Fibroblast of villous mesenchyme (primary cell): ENCODE measurements around the gene IMMT. TPM values are rescaled to one million over a fixed set of nuclear protein-coding genes. Genes with fewer than 3 reads are reported as not detected.

Experiments used
- DNase-seq: peaks from one replicate; pipeline ENCODE4 v3.0.0-alpha.2; 2010; ENCODE audit warnings: low read depth
- H3K4me3 ChIP-seq: 2 replicates; pipeline ENCODE4 v1.5.1; 2011; ENCODE audit warnings: low read depth, mild to moderate bottlenecking, low read length
- CTCF ChIP-seq: IDR thresholded peaks from 2 replicates; pipeline ENCODE4 v1.5.1; 2012; ENCODE audit warnings: low read depth, mild to moderate bottlenecking, low read length; ENCODE audit not compliant: insufficient read depth
- total RNA-seq: library from RNA; depleted of rRNA; stranded (reverse); fragments of >200 nt; gene quantifications from 2 replicates; pipeline ENCODE4 v1.2.3, GENCODE V29; 2012

IMMT gene
- total RNA-seq, 1 donor: 67.8 TPM

- no peak overlapping the region for H3K4me3 ChIP-seq
- no peak for TF ChIP-seq CTCF
- no peak for DNase-seq
Measured at GRCh38 chr2:86136141-86136540, 59.1 kb downstream of the IMMT start.

- no peak overlapping the region for H3K4me3 ChIP-seq
- DNase-seq: no peak
- no peak for TF ChIP-seq CTCF
Measured at GRCh38 chr2:86135653-86136052, 59.6 kb downstream of the IMMT start.

- H3K4me3 ChIP-seq: no peak overlapping the region
- TF ChIP-seq CTCF: no peak
- no peak for DNase-seq
Measured at GRCh38 chr2:86134709-86135108, 60.6 kb downstream of the IMMT start.

- H3K4me3 ChIP-seq: no peak overlapping the region
- DNase-seq: no peak
- no peak for TF ChIP-seq CTCF
Measured at GRCh38 chr2:86124683-86125082, 70.6 kb downstream of the IMMT start.

GRCh38 chr2:86123328-86123925 lies 71.8 kb downstream of the IMMT start:
- no peak for DNase-seq
- no peak overlapping the region for H3K4me3 ChIP-seq
- no peak for TF ChIP-seq CTCF

GRCh38 chr2:86118130-86118529 lies 77.1 kb downstream of the IMMT start:
- no peak for TF ChIP-seq CTCF
- H3K4me3 ChIP-seq: no peak overlapping the region
- no peak for DNase-seq

GRCh38 chr2:86107031-86107430 lies 88.2 kb downstream of the IMMT start:
- H3K4me3 ChIP-seq: peak overlapping the region; percentile 80
- TF ChIP-seq CTCF: no peak
- peak; percentile 2 for DNase-seq
